NCI-H187 (cell line): ENCODE results near the gene DLEC1.

ENCODE experiments used
- DNase-seq, 2 experiments: peaks; one replicate each; lab custom pipeline; 2025; lab: John Stamatoyannopoulos, UW

DLEC1 gene

GRCh38 chr3:38039101-38039898 lies at the start of gene DLEC1:
DLEC1 (plus strand) TSS chr3:38039208; CDS start chr3:38039226, 18 bp downstream.
- DNase-seq, result no peak

DNA sequence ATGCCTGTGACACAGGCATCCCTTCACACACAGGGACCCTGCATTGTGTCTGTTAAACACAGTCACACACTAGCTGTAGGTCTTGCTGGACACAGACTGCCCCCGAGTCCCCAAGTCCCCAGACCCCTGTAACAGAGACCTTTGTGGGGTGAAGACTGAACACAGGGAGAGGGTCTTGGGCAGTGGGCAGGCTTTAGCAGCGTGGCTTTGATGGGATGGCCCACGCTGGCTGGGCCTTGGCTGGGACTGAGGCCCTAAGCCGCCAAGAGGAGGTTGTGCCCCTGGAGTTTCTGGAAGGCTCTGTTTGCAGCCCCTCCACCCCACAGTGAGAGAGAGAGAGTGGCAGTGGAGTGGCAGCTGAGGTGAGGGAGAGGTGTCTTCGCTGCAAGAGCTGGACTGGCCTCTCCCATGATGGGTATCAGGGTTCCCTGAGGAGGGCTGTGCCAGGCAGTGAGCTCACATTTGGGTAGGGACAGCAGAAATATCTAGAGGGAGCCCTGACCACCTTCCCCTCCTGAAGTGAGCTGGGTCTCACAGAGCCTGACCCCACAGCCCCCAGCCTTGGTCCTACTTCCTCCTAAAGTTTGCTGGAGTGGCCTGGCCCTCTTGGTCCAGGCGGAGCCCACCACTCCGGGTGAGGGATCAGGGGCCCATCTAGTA lies 49.1 kb upstream of the DLEC1 start:
- no peak for DNase-seq

GRCh38 chr3:37990527-37990926 lies 48.5 kb upstream of the DLEC1 start, which contains the start of gene VILL:
VILL (plus strand) TSS chr3:37990786; CDS start chr3:37993673, 2,887 bp downstream.
- no peak for DNase-seq

DNA sequence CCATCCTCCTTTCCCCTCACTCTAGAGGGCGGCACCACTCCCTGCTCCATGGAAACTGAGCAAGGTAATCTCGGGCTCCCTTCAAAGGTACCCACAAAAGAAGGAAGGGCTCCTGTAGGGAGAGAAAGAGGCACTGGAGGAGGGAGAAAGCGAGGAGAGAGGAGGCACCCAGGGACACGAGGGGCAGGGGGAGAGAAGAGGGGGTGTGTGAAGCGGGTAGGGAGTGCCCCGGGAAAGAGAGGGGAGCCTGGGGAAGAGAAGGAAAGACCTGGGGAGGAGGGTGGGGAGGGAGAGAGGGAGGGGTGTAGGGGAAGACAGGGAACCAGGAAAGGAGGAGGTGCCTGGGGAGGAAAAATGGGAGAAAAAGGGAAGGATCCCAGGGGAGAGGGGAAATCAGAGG lies 47.9 kb upstream of the DLEC1 start:
- no peak for DNase-seq

- DNase-seq, result no peak
Measured at GRCh38 chr3:37991823-37992222, 47.2 kb upstream of the DLEC1 start.

DNA sequence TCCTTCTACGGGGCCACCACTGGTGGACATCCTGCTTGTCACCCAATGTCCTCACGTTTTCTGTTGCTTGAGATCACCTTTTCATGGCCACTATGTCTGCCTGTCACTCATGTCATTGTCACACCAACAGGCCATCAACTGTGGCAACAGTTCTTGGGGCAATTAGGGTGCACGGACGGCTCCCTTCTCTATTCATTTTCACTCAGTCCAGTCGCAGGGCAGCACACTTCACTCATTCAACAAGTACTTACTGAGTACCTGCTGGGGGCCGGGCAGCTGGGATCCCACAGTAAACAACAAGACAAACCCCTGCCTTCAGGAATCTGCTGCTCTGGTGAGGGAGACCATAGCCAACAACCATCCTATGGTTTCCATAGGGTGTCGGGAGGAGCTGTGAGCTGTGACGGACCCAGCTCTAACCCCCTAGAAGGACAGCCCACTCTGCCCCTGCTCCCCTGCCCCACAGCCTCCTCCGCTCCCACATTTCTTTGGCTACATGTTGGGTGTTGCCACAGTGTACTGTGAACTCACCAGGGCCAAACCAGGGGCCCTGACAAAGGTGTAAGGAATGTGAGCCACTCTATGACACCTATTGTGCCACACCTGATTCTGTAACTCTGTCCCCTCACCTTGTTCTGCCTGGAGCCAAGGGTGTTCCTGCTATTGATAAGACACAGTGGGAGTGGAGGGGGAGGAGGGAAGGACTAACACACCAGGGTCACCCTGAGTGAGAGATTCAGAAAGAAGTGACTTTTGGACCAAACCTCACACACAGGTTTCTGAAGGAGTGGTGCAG lies 46.5 kb upstream of the DLEC1 start:
- DNase-seq, result no peak

DNA sequence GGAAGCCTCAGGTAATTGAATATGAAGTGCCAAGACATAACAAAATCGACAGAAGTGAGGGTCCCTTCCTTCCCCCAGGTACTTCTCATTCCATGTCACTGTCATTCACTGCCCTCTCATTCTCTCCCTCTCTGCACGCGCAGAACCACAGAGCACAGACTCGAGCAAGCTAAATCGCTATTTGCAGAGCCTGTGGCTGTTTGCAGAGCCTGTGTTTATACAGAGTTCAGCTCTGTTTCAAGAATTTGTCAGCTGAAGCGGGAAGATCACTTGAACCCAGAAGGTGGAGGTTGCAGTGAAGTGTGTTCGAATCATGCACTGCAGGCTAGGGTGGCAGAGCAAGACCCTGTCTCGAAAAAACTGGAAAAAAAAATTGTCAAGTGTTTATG lies 45.9 kb upstream of the DLEC1 start:
- no peak for DNase-seq

GRCh38 chr3:37993460-37993819 lies 45.6 kb upstream of the DLEC1 start:
- DNase-seq, result no peak

GRCh38 chr3:37993820-37994638 lies 45.0 kb upstream of the DLEC1 start:
- DNase-seq, result no peak

DNA sequence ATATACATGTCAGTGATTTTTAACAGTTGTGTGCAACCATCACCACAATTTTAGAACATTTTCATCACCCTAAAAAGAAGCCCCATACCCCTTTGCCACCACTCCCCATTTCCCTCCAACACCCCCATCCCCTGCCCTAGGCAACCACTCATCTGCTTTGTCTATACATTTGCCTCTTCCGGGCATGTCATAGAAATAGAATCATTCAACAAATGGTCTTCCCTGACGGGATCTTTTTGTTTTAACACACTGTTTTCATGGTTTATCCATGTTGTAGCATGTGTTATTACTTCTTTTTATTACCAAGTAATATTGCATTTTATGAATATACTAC lies 44.4 kb upstream of the DLEC1 start:
- no peak for DNase-seq

DNA sequence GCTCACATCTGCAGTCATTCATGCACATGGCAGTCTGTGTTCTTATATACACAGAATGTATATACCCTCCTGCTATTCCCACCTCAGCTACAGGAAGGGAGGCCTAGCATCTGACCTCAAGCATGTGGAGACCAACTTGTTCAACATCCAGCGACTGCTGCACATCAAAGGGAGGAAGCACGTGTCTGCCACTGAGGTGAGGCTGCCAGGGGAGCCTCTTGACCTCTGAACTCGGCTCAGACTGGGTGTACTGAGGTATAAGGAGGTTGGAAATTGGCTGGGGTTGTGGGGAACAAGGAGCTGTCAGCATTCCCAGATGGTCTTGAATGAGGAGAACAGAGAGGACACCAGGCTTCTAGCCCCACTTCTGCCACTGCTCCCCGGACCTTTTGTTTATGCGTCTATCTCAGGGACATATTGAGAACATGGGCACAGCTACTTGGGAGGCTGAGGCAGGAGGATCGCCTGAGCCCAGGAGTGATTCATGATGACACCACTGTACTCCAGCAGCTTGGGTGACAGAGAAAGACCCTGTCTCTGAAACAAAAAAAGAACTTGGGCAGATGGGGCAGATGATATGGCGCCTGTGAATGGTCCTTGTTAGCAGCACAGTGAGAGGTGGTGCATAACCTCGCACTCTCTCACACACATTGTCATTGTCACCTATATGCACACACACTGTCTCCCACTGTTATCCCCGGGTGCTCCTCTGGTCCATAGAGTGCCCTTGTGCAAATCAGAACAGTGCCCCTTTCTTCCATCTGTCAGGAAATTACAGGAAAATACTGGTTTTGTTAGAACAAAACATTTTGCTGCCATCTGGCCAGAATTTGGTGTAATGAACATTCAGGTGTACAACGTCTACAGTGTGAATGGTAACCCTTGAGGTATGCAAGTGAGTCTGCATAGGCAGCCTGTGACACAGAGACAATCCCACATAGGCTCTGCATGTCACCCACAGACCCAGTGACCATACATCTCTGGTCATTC lies 43.1 kb upstream of the DLEC1 start:
- DNase-seq, result no peak

- peak; percentile 21 to 72 for DNase-seq
Measured at GRCh38 chr3:37996785-37997301, 42.2 kb upstream of the DLEC1 start.

DNA sequence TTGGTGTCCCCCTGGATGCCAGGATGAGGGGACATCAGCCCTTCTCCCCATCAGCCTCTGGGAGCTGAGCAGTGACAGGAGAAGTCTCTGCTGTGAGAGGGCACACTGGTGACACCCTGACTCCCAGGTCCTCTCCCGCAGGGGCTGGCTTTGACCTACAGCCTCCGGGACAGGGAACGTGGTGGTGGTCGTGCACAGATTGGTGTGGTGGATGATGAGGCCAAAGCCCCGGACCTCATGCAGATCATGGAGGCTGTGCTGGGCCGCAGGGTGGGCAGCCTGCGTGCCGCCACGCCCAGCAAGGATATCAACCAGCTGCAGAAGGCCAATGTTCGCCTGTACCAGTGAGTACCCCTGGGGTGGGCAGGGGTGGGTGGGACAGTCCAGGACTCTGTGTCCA lies 41.7 kb upstream of the DLEC1 start:
- DNase-seq, result no peak

DNA sequence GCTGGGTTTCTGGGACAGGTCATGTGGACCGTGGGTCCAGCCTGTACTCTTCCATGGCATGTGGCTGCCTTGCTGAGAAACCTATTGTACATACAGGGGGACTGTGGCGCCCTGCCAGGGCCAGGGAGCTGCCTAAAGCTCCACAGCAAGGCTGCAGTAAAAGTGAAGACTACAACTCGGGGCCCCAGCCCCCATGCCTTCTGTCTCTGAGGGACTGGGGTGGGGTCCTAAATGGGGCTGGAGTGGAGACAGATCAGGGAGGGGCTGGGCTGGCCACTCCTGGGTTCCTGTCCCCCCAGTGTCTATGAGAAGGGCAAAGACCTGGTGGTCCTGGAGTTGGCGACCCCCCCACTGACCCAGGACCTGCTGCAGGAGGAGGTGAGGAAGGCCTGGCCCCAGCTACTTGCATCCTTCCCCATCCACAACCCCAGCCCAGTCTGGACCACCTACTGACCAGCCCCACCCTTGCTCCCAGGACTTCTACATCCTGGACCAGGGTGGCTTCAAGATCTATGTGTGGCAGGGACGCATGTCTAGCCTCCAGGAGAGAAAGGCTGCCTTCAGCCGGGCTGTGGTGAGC lies 41.1 kb upstream of the DLEC1 start:
- DNase-seq, result no peak

DNA sequence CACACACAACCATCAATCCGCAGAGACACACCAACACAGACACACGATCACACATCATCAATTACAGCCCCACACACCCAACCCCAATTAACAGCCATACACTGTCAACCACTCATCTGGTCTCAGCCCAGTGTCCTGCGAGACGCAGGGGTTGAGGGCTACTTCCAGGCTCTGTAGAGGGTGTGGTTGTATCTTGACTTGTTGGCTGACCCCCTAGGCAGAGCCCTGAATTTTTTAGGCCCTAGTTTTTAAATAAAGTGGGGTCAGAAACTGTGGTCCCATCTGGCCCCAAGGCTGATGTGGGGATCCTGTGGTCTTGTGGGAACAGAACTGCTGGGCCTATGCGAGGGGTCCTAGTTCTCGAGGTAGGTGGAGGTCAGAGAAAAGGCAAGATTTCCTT lies 39.2 kb upstream of the DLEC1 start:
- DNase-seq, result no peak

- no peak for DNase-seq
Measured at GRCh38 chr3:38000242-38000916, 38.6 kb upstream of the DLEC1 start.

GRCh38 chr3:38000965-38001455 lies 38.0 kb upstream of the DLEC1 start:
- no peak for DNase-seq

DNA sequence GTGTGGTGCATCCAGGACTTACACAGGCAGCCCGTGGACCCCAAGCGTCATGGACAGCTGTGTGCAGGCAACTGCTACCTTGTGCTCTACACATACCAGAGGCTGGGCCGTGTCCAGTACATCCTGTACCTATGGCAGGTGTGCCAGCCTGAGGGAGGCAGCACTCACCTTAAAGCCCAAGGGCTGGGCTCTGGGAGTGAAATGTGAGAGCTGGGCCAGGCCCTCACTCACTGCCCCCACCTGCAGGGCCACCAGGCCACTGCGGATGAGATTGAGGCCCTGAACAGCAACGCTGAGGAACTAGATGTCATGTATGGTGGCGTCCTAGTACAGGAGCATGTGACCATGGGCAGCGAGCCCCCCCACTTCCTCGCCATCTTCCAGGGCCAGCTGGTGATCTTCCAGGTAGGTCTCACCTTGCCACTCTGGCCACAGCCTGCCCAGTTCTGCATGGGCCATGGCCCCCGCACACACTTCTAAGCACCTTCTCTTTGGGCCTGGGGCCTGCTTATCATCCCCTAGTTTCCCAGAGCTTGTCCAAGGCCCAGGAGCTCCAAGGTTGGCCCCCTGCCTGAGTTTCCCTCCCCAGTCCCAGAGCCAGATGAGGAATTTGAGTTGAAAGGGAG lies 37.4 kb upstream of the DLEC1 start:
- no peak for DNase-seq

GRCh38 chr3:38002291-38002876 lies 36.6 kb upstream of the DLEC1 start:
- DNase-seq, result no peak
